Endothelial cell of umbilical vein (primary cell): ENCODE results near the gene SMCO4. TPM values are rescaled to one million over a fixed set of nuclear protein-coding genes. Genes with fewer than 3 reads are reported as not detected.

Source experiments
- BruUV-seq: library from RNA; stranded (reverse); fragments of 400-500 nt; replicated peaks from 2 replicates; lab custom pipeline; 2021; lab: Mats Ljungman, UMichigan
- CTCF ChIA-PET: fragments of 300-600, 350-600 bp; sonication (Branson Sonifier 250); formaldehyde crosslinking; loops from one replicate; lab custom pipeline; 2021; ENCODE audit warnings: antibody characterized with exemption, inconsistent platforms; lab: Charles Lee
- POLR2A ChIA-PET: fragments of 300-600, 350-600 bp; sonication (Branson Sonifier 250); formaldehyde crosslinking; loops from one replicate; lab custom pipeline; 2021; ENCODE audit warnings: antibody characterized with exemption, inconsistent platforms; lab: Charles Lee
- DNase-seq: peaks from one replicate; pipeline ENCODE4 v3.0.0-alpha.2; 2011; ENCODE audit warnings: low read depth, low spot score
- FAIRE-seq: peaks from 2 replicates; lab custom pipeline; 2011; peaks lifted over from hg19 to GRCh38; lab: Jason Lieb, UNC
- H2AFZ ChIP-seq: 2 replicates; pipeline ENCODE4 v1.6.0; 2012; ENCODE audit warnings: low read depth, low read length, control low read depth, inconsistent platforms
- H3K27ac ChIP-seq: 2 replicates; pipeline ENCODE4 v1.5.1; 2011; ENCODE audit warnings: low read depth, mild to moderate bottlenecking, control low read depth, low read length, moderate library complexity; ENCODE audit not compliant: insufficient read depth
- H3K27me3 ChIP-seq, 2 experiments: 2 replicates each; pipeline versions ENCODE4 v1.6.0 to v1.6.1; 2011; ENCODE audit warnings: low read length in 2 of 2, mixed read lengths in 1 of 2; ENCODE audit not compliant: control insufficient read depth in 2 of 2, insufficient read depth in 2 of 2
- H3K36me3 ChIP-seq, 2 experiments: 2 replicates in 1 of 2; 3 replicates in 1 of 2; pipeline ENCODE4 v1.5.1; 2011; ENCODE audit warnings: low read length in 2 of 2, mild to moderate bottlenecking in 1 of 2, moderate library complexity in 1 of 2; ENCODE audit not compliant: control insufficient read depth in 2 of 2, insufficient read depth in 2 of 2; ENCODE audit errors: extremely low read depth in 1 of 2
- H3K4me1 ChIP-seq: 3 replicates; pipeline ENCODE4 v1.5.1; 2011; ENCODE audit warnings: mild to moderate bottlenecking, low read length; ENCODE audit not compliant: control insufficient read depth, insufficient read depth; ENCODE audit errors: extremely low read depth
- H3K4me2 ChIP-seq: 2 replicates; pipeline ENCODE4 v1.6.1; 2011; ENCODE audit warnings: low read length, control low read depth, mixed read lengths; ENCODE audit not compliant: insufficient read depth
- H3K4me3 ChIP-seq, 3 experiments: fragments of 200-600 bp in 1 of 3; sonication (generic), shearing (Covaris generic) in 1 of 3; replicated peaks in 1 of 3; 2 replicates each; pipeline ENCODE4 v1.5.1; 2011 to 2016; ENCODE audit warnings: control low read depth in 3 of 3, low read length in 3 of 3, mild to moderate bottlenecking in 2 of 3, inconsistent platforms in 1 of 3, low read depth in 1 of 3, moderate library complexity in 1 of 3; ENCODE audit not compliant: insufficient read depth in 1 of 3
- H3K79me2 ChIP-seq: 2 replicates; pipeline ENCODE4 v1.6.0; 2012; ENCODE audit warnings: low read length, inconsistent platforms; ENCODE audit not compliant: control insufficient read depth, insufficient read depth
- H3K9ac ChIP-seq: replicated peaks from 2 replicates; pipeline ENCODE3; 2011; ENCODE audit warnings: low read length, control low read depth; ENCODE audit not compliant: insufficient read depth; ENCODE audit errors: extremely low read depth
- H3K9me1 ChIP-seq: replicated peaks from 3 replicates; pipeline ENCODE4 v1.6.0; 2011; ENCODE audit warnings: mild to moderate bottlenecking, low read length; ENCODE audit not compliant: control insufficient read depth, insufficient read depth; ENCODE audit errors: extremely low read depth
- H3K9me3 ChIP-seq: replicated peaks from 2 replicates; pipeline ENCODE4 v1.5.1; 2012; ENCODE audit warnings: low read length, inconsistent platforms; ENCODE audit not compliant: control insufficient read depth, insufficient read depth
- H4K20me1 ChIP-seq: replicated peaks from 2 replicates; pipeline ENCODE3; 2011; ENCODE audit warnings: mild to moderate bottlenecking, low read length; ENCODE audit not compliant: control insufficient read depth, insufficient read depth; ENCODE audit errors: extremely low read depth
- EZH2 ChIP-seq: IDR thresholded peaks from 2 replicates; pipeline ENCODE4 v1.6.1; 2012; ENCODE audit warnings: borderline replicate concordance, low read depth, mild to moderate bottlenecking, moderate library complexity, low read length, inconsistent platforms; ENCODE audit not compliant: severe bottlenecking
- FOS ChIP-seq: IDR thresholded peaks from 2 replicates; pipeline ENCODE4 v1.6.1; 2011; ENCODE audit warnings: mild to moderate bottlenecking, low read length, moderate library complexity, borderline replicate concordance; ENCODE audit not compliant: insufficient read depth
- GATA2 ChIP-seq: IDR thresholded peaks from 2 replicates; pipeline ENCODE4 v1.7.0; 2011; ENCODE audit warnings: low read depth, mild to moderate bottlenecking, moderate library complexity, mixed read lengths, low read length; ENCODE audit not compliant: insufficient read length, insufficient read depth
- JUN ChIP-seq: IDR thresholded peaks from 2 replicates; pipeline ENCODE4 v1.6.1; 2011; ENCODE audit warnings: borderline replicate concordance, low read depth; ENCODE audit not compliant: insufficient read length, insufficient read depth
- MYC ChIP-seq: IDR thresholded peaks from one replicate; pipeline ENCODE4 v1.6.1; 2011; ENCODE audit warnings: mild to moderate bottlenecking, low read depth, low read length
- POLR2A ChIP-seq: IDR thresholded peaks from 2 replicates; pipeline ENCODE4 v1.6.1; 2012; ENCODE audit warnings: low read depth, mild to moderate bottlenecking, control low read depth, low read length
- POLR2AphosphoS5 ChIP-seq: IDR thresholded peaks from 2 replicates; pipeline ENCODE4 v1.6.1; 2012; ENCODE audit warnings: low read depth, mild to moderate bottlenecking, control low read depth, low read length, moderate library complexity; ENCODE audit not compliant: insufficient read depth
- dilution Hi-C: fragments of 300-500 bp; cut with MboI; formaldehyde crosslinking; loops from one replicate; pipeline ENCODE4 v1.15.0; 2019; ENCODE audit warnings: low sequenced_read_pairs; ENCODE audit not compliant: extremely low pct_ligation_motif_present
- intact Hi-C: fragments of 100-400 bp; cut with micrococcal nuclease; formaldehyde crosslinking; loops from one replicate; pipeline ENCODE4 v1.10.0; 2022
- polyA plus RNA-seq, 4 experiments: library from polyadenylated mRNA; depleted of rRNA in 3 of 4; stranded (reverse) in 3 of 4; unstranded in 1 of 4; fragments of >200 nt; gene quantifications; 2 replicates each; pipeline versions ENCODE4 v1.2.1 to v1.2.3, GENCODE V29; 2011 to 2012; ENCODE audit warnings: missing spikeins in 1 of 4
- total RNA-seq: library from RNA; stranded (reverse); gene quantifications from 2 replicates; pipeline ENCODE4 v1.2.3, GENCODE V29; 2021
- TF ChIP-seq, protein P1 (sequence below): IDR thresholded peaks from 2 replicates; pipeline ENCODE4 v1.6.1; 2011; ENCODE audit not compliant: insufficient read depth, insufficient read length
- TF ChIP-seq, protein P2 (sequence below), 2 donors: IDR thresholded peaks; 1 replicate in 1 of 2; 2 replicates in 1 of 2; pipeline ENCODE4 v1.5.1; 2011; ENCODE audit warnings: low read length in 2 of 2, mild to moderate bottlenecking in 2 of 2, moderate library complexity in 2 of 2, control low read depth in 1 of 2, inconsistent platforms in 1 of 2, low read depth in 1 of 2; ENCODE audit not compliant: insufficient read depth in 1 of 2; ENCODE audit errors: extremely low read depth in 1 of 2

The SMCO4 gene
- total and polyA plus RNA-seq, 2 donors (not counting 3 experiments of a cell fraction or from before 2014, with no cell fraction given) = 14.0 to 21.3 TPM

DNA sequence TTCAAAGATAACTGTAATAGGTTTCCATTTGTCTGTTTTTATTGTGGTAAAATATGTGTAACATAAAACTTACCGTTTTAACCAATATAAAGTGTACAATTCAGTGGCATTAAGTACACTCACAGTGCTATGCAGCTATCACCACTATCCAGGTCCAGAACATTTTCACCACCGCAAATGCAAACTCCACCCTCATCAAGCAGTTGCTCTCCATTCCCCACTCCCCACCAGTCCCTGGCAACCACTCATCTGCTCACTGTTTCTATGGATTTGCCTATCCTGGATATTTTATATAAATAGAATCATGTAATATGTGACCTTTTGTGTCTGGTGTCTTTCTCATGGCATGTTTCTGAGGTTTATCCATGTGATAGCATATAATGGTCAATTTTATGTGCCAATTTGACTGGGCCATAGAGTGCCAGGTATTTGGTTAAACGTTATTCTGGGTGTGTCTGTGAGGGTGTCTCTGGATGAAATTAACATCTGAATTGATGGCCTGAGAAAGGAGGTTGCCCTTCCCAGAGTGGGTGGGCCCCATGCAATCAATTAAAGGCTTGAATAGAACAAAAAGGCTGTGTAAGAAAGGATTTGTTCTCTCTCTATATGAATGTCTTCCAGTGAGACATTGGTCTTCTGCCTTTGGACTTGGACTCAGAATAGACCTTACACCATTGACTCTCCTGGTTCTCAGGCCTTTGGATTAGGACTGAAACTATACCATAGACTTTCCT, 17.2 kb upstream of the SMCO4 start:
- no peak overlapping the region for H3K4me2 ChIP-seq
- DNase-seq (no peak), FAIRE-seq (no peak)
- intact Hi-C loops = no loop called here
- no peaks in the 10 kb centered on the region for H3K36me3 ChIP-seq
- H4K20me1 ChIP-seq = no peaks in the 10 kb centered on the region
- no peak overlapping the region for H3K4me3 ChIP-seq
- H3K27ac ChIP-seq = no peak overlapping the region
- H2AFZ ChIP-seq = no peak overlapping the region
- no TSS peak for BruUV-seq
- H3K9ac ChIP-seq = no peak overlapping the region
- dilution Hi-C loops = no loop called here
- ChIA-PET CTCF (no interaction called here), POLR2A (no interaction called here)
- TF ChIP-seq FOS (no peak), POLR2A (no peak), JUN (no peak)
- TF ChIP-seq, protein P1, sequence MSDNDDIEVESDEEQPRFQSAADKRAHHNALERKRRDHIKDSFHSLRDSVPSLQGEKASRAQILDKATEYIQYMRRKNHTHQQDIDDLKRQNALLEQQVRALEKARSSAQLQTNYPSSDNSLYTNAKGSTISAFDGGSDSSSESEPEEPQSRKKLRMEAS = no peak
- H3K79me2 ChIP-seq = no peaks in the 10 kb centered on the region
- peaks cover 4 to 7% of the 10 kb centered on the region in 2 experiments for H3K27me3 ChIP-seq
- no peaks in the 10 kb centered on the region for H3K9me3 ChIP-seq
- no peaks in the 10 kb centered on the region for H3K9me1 ChIP-seq
- H3K4me1 ChIP-seq = no peaks in the 10 kb centered on the region

DNA sequence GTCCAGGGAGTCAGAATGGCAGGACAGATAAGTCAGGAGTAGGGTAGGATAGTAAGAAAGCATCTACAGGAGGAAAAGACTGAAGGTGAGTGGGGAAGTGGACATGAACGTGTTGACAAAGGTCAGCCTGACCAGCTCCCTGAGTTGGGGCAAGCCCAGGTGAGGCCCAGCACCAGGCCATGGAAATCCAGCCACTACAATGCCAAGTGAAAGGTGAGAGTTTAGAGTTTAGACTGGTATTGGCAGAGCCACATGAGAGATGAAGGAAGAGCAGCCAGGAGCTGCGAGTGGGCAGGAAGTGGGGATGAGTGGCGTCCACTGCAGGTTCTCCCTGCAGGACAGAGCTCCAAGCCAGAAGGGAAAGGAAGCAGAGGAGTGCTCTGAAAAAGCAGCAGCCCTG, 16.5 kb upstream of the SMCO4 start:
- H3K79me2 ChIP-seq = no peaks in the 10 kb centered on the region
- peaks cover 4 to 9% of the 10 kb centered on the region in 2 experiments for H3K27me3 ChIP-seq
- ChIA-PET CTCF (no interaction called here), POLR2A (no interaction called here)
- no peaks in the 10 kb centered on the region for H3K4me1 ChIP-seq
- no peak overlapping the region for H3K4me2 ChIP-seq
- no peaks in the 10 kb centered on the region for H4K20me1 ChIP-seq
- intact Hi-C loops = no loop called here
- no peak overlapping the region for H3K9ac ChIP-seq
- no peak overlapping the region for H2AFZ ChIP-seq
- no peaks in the 10 kb centered on the region for H3K9me1 ChIP-seq
- no peak for FAIRE-seq
- TF ChIP-seq GATA2 (no peak), MYC (no peak), JUN (no peak), FOS (no peak), POLR2AphosphoS5 (no peak), EZH2 (no peak), POLR2A (no peak)
- TF ChIP-seq, protein P1 = no peak
- TF ChIP-seq, protein P2, sequence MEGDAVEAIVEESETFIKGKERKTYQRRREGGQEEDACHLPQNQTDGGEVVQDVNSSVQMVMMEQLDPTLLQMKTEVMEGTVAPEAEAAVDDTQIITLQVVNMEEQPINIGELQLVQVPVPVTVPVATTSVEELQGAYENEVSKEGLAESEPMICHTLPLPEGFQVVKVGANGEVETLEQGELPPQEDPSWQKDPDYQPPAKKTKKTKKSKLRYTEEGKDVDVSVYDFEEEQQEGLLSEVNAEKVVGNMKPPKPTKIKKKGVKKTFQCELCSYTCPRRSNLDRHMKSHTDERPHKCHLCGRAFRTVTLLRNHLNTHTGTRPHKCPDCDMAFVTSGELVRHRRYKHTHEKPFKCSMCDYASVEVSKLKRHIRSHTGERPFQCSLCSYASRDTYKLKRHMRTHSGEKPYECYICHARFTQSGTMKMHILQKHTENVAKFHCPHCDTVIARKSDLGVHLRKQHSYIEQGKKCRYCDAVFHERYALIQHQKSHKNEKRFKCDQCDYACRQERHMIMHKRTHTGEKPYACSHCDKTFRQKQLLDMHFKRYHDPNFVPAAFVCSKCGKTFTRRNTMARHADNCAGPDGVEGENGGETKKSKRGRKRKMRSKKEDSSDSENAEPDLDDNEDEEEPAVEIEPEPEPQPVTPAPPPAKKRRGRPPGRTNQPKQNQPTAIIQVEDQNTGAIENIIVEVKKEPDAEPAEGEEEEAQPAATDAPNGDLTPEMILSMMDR (IDR thresholded peaks at IDR 0.05; ENCODE audit: extremely low read depth in 1 of 2, insufficient read depth in 1 of 2, low read depth in 1 of 2, low read length in 2 of 2) = no peak
- no TSS peak for BruUV-seq
- no peak overlapping the region for H3K4me3 ChIP-seq
- H3K36me3 ChIP-seq = no peaks in the 10 kb centered on the region
- no peaks in the 10 kb centered on the region for H3K9me3 ChIP-seq
- H3K27ac ChIP-seq = no peak overlapping the region
- dilution Hi-C loops = no loop called here
- no peak for DNase-seq
